Central memory CD8-positive, alpha-beta T cell (primary cell): Measurements from ENCODE around the gene PLCG2.

Experiments
- ATAC-seq: fragments of 150-1000 bp; cut with Tn5 transposase; replicated peaks from 2 replicates; pipeline ENCODE4 v1.10.0; 2022; ENCODE audit warnings: mild to moderate bottlenecking, moderate FRiP score, moderate number of reproducible peaks; ENCODE audit not compliant: poor library complexity, severe bottlenecking; ENCODE audit errors: extremely low read depth
- DNase-seq, 2 donors: peaks; one replicate each; pipeline ENCODE4 v3.0.0; 2021; ENCODE audit warnings: low spot score in 2 of 2
- H3K27ac Mint-ChIP-seq: one replicate; pipeline ENCODE4 v1.8.0; 2022; ENCODE audit warnings: low read depth, mild to moderate bottlenecking, moderate library complexity, mixed read lengths
- H3K27me3 Mint-ChIP-seq: one replicate; pipeline ENCODE4 v1.8.0; 2022; ENCODE audit warnings: mixed read lengths
- H3K36me3 Mint-ChIP-seq: one replicate; pipeline ENCODE4 v1.8.0; 2022; ENCODE audit warnings: mild to moderate bottlenecking, moderate library complexity, mixed read lengths; ENCODE audit not compliant: insufficient read depth
- H3K4me1 Mint-ChIP-seq: one replicate; pipeline ENCODE4 v1.8.0; 2022; ENCODE audit warnings: mixed read lengths
- H3K4me3 Mint-ChIP-seq: one replicate; pipeline ENCODE4 v1.8.0; 2022; ENCODE audit warnings: mild to moderate bottlenecking, moderate library complexity, mixed read lengths
- H3K9me3 Mint-ChIP-seq: one replicate; pipeline ENCODE4 v1.8.0; 2022; ENCODE audit warnings: mixed read lengths

PLCG2 gene

GRCh38 chr16:81939164-81940056 is 160.3 kb downstream of the PLCG2 start:
- Mint-ChIP-seq H3K4me1 (no peaks in the 10 kb centered on the region), H3K4me3 (no peak overlapping the region), H3K9me3 (no peaks in the 10 kb centered on the region), H3K27me3 (no peaks in the 10 kb centered on the region), H3K27ac (no peak overlapping the region), H3K36me3 (peaks cover 32% of the 10 kb centered on the region)
- DNase-seq (no peak), ATAC-seq (no peak)

- Mint-ChIP-seq H3K4me1 (no peaks in the 10 kb centered on the region), H3K9me3 (no peaks in the 10 kb centered on the region), H3K4me3 (no peak overlapping the region), H3K36me3 (peaks cover 34% of the 10 kb centered on the region), H3K27me3 (no peaks in the 10 kb centered on the region), H3K27ac (no peak overlapping the region)
- DNase-seq = no peak
- no peak for ATAC-seq
Observed at GRCh38 chr16:81940781-81941560, 161.9 kb downstream of the PLCG2 start.

GRCh38 chr16:81942007-81942601 is 163.0 kb downstream of the PLCG2 start:
- H3K27ac Mint-ChIP-seq = no peak overlapping the region
- no peak overlapping the region for H3K4me3 Mint-ChIP-seq
- H3K4me1 Mint-ChIP-seq = no peaks in the 10 kb centered on the region
- DNase-seq (no peak), ATAC-seq (no peak)
- no peaks in the 10 kb centered on the region for H3K9me3 Mint-ChIP-seq
- H3K36me3 Mint-ChIP-seq = peaks cover 36% of the 10 kb centered on the region
- no peaks in the 10 kb centered on the region for H3K27me3 Mint-ChIP-seq

- H3K27ac Mint-ChIP-seq = no peak overlapping the region
- peaks cover 6% of the 10 kb centered on the region for H3K9me3 Mint-ChIP-seq
- peaks cover 33% of the 10 kb centered on the region for H3K36me3 Mint-ChIP-seq
- DNase-seq = no peak
- H3K27me3 Mint-ChIP-seq = no peaks in the 10 kb centered on the region
- no peak for ATAC-seq
- H3K4me1 Mint-ChIP-seq = no peaks in the 10 kb centered on the region
- H3K4me3 Mint-ChIP-seq = no peak overlapping the region
Observed at GRCh38 chr16:81945665-81946064, 166.6 kb downstream of the PLCG2 start.

GRCh38 chr16:81946206-81946605 is 167.1 kb downstream of the PLCG2 start:
- DNase-seq (no peak), ATAC-seq (no peak)
- Mint-ChIP-seq H3K27me3 (no peaks in the 10 kb centered on the region), H3K9me3 (peaks cover 6% of the 10 kb centered on the region), H3K4me3 (no peak overlapping the region), H3K27ac (no peak overlapping the region), H3K36me3 (peaks cover 33% of the 10 kb centered on the region), H3K4me1 (no peaks in the 10 kb centered on the region)

- no peak for DNase-seq
- peaks cover 6% of the 10 kb centered on the region for H3K9me3 Mint-ChIP-seq
- no peaks in the 10 kb centered on the region for H3K27me3 Mint-ChIP-seq
- H3K4me1 Mint-ChIP-seq = no peaks in the 10 kb centered on the region
- H3K27ac Mint-ChIP-seq = no peak overlapping the region
- H3K4me3 Mint-ChIP-seq = no peak overlapping the region
- no peak for ATAC-seq
- peaks cover 30% of the 10 kb centered on the region for H3K36me3 Mint-ChIP-seq
Observed at GRCh38 chr16:81951564-81951963, 172.5 kb downstream of the PLCG2 start.

- Mint-ChIP-seq H3K36me3 (peaks cover 27% of the 10 kb centered on the region), H3K27ac (no peak overlapping the region), H3K4me3 (no peak overlapping the region), H3K4me1 (no peaks in the 10 kb centered on the region), H3K9me3 (no peaks in the 10 kb centered on the region), H3K27me3 (no peaks in the 10 kb centered on the region)
- ATAC-seq = no peak
- DNase-seq = no peak
Observed at GRCh38 chr16:81956213-81956948, 177.3 kb downstream of the PLCG2 start.

GRCh38 chr16:81964808-81965207 is 185.7 kb downstream of the PLCG2 start:
- peaks cover 1% of the 10 kb centered on the region for H3K36me3 Mint-ChIP-seq
- no peak for DNase-seq
- H3K27me3 Mint-ChIP-seq = no peaks in the 10 kb centered on the region
- ATAC-seq = no peak
- H3K4me1 Mint-ChIP-seq = no peaks in the 10 kb centered on the region
- H3K27ac Mint-ChIP-seq = no peak overlapping the region
- no peak overlapping the region for H3K4me3 Mint-ChIP-seq
- H3K9me3 Mint-ChIP-seq = peaks cover 6% of the 10 kb centered on the region

- H3K27me3 Mint-ChIP-seq = peaks cover 23% of the 10 kb centered on the region
- H3K4me3 Mint-ChIP-seq = no peak overlapping the region
- no peaks in the 10 kb centered on the region for H3K4me1 Mint-ChIP-seq
- peaks cover 23% of the 10 kb centered on the region for H3K9me3 Mint-ChIP-seq
- DNase-seq = no peak
- no peak for ATAC-seq
- H3K27ac Mint-ChIP-seq = no peak overlapping the region
- H3K36me3 Mint-ChIP-seq = peaks cover 1% of the 10 kb centered on the region
Observed at GRCh38 chr16:81967358-81967757, 188.3 kb downstream of the PLCG2 start.

GRCh38 chr16:81971853-81972252 is 192.8 kb downstream of the PLCG2 start:
- DNase-seq (no peak), ATAC-seq (no peak)
- H3K36me3 Mint-ChIP-seq = no peaks in the 10 kb centered on the region
- no peak overlapping the region for H3K4me3 Mint-ChIP-seq
- H3K4me1 Mint-ChIP-seq = no peaks in the 10 kb centered on the region
- H3K27me3 Mint-ChIP-seq = peaks cover 57% of the 10 kb centered on the region
- H3K27ac Mint-ChIP-seq = no peak overlapping the region
- peaks cover 32% of the 10 kb centered on the region for H3K9me3 Mint-ChIP-seq

GRCh38 chr16:81973737-81974136 is 194.6 kb downstream of the PLCG2 start:
- no peaks in the 10 kb centered on the region for H3K36me3 Mint-ChIP-seq
- no peak for DNase-seq
- ATAC-seq = no peak
- no peak overlapping the region for H3K27ac Mint-ChIP-seq
- H3K27me3 Mint-ChIP-seq = peaks cover 60% of the 10 kb centered on the region
- H3K4me1 Mint-ChIP-seq = no peaks in the 10 kb centered on the region
- H3K4me3 Mint-ChIP-seq = no peak overlapping the region
- peaks cover 35% of the 10 kb centered on the region for H3K9me3 Mint-ChIP-seq

- DNase-seq (no peak), ATAC-seq (no peak)
- Mint-ChIP-seq H3K4me3 (no peak overlapping the region), H3K9me3 (peaks cover 33% of the 10 kb centered on the region), H3K36me3 (no peaks in the 10 kb centered on the region), H3K27ac (no peak overlapping the region), H3K27me3 (peaks cover 54% of the 10 kb centered on the region), H3K4me1 (no peaks in the 10 kb centered on the region)
Observed at GRCh38 chr16:81975637-81976036, 196.5 kb downstream of the PLCG2 start.
